ENCODE results near the gene ELOVL7. TPM values are rescaled to one million over a fixed set of nuclear protein-coding genes. Genes with fewer than 3 reads are reported as not detected.

Gene ELOVL7
- total and polyA plus RNA-seq, 4 donors, result 0.21 to 2.3 (median 0.76) TPM

GRCh38 chr5:60835554-60835953 is 8.5 kb downstream of the ELOVL7 start:
- Histone ChIP-seq H3K27ac (ENCODE audit: low read depth in 1 of 2, low read length in 2 of 2) (no peak overlapping the region), H3K4me3 (ENCODE audit: low read depth in 1 of 3, low read length in 3 of 3) (no peak overlapping the region), H3K36me3 (ENCODE audit: control insufficient read depth in 4 of 4, insufficient read depth in 3 of 4, low read depth in 1 of 4, low read length in 3 of 4) (no peaks in the 10 kb centered on the region), H3K9me3 (ENCODE audit: control insufficient read depth in 4 of 4, low read length in 3 of 4) (no peaks in the 10 kb centered on the region), H3K4me1 (ENCODE audit: control insufficient read depth in 4 of 4, insufficient read depth in 4 of 4, low read length in 3 of 4) (no peaks in the 10 kb centered on the region), H3K9ac (ENCODE audit: low read depth in 1 of 2, low read length in 2 of 2) (no peak overlapping the region), H3K27me3 (ENCODE audit: control insufficient read depth in 4 of 4, insufficient read depth in 4 of 4, low read length in 3 of 4) (peaks cover 0 to 5% (median 0%) of the 10 kb centered on the region in 4 donors)
- no peak for TF ChIP-seq HNF4A (conservative IDR thresholded peaks at IDR 0.05)
- TF ChIP-seq, protein P1, sequence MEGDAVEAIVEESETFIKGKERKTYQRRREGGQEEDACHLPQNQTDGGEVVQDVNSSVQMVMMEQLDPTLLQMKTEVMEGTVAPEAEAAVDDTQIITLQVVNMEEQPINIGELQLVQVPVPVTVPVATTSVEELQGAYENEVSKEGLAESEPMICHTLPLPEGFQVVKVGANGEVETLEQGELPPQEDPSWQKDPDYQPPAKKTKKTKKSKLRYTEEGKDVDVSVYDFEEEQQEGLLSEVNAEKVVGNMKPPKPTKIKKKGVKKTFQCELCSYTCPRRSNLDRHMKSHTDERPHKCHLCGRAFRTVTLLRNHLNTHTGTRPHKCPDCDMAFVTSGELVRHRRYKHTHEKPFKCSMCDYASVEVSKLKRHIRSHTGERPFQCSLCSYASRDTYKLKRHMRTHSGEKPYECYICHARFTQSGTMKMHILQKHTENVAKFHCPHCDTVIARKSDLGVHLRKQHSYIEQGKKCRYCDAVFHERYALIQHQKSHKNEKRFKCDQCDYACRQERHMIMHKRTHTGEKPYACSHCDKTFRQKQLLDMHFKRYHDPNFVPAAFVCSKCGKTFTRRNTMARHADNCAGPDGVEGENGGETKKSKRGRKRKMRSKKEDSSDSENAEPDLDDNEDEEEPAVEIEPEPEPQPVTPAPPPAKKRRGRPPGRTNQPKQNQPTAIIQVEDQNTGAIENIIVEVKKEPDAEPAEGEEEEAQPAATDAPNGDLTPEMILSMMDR (IDR thresholded peaks at IDR 0.05; ENCODE audit: low read depth, low read length, missing input control), result no peak
- no peak for TF ChIP-seq RAD21 (IDR thresholded peaks at IDR 0.05)
- TF ChIP-seq SP1 (IDR thresholded peaks at IDR 0.05), result no peak
- TF ChIP-seq FOXA1 (IDR thresholded peaks at IDR 0.05), result no peak
- TF ChIP-seq GABPA (IDR thresholded peaks at IDR 0.05 in 1 of 2, conservative IDR thresholded peaks at IDR 0.05 in 1 of 2), result no peak
- no peak for TF ChIP-seq FOXA2 (IDR thresholded peaks at IDR 0.05)
- TF ChIP-seq NR2F2 (IDR thresholded peaks at IDR 0.05), result no peak
- TF ChIP-seq HNF4G (IDR thresholded peaks at IDR 0.05), result no peak
- TF ChIP-seq, protein P2, sequence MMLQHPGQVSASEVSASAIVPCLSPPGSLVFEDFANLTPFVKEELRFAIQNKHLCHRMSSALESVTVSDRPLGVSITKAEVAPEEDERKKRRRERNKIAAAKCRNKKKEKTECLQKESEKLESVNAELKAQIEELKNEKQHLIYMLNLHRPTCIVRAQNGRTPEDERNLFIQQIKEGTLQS (IDR thresholded peaks at IDR 0.05), result no peak
- TF ChIP-seq EGR1 (IDR thresholded peaks at IDR 0.05; ENCODE audit: low read depth in 2 of 2), result no peak
- no peak for TF ChIP-seq JUND (IDR thresholded peaks at IDR 0.05)
- TF ChIP-seq TAF1 (conservative IDR thresholded peaks at IDR 0.05), result no peak
- no peak for TF ChIP-seq REST (IDR thresholded peaks at IDR 0.05)
- TF ChIP-seq, protein P3, sequence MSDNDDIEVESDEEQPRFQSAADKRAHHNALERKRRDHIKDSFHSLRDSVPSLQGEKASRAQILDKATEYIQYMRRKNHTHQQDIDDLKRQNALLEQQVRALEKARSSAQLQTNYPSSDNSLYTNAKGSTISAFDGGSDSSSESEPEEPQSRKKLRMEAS (IDR thresholded peaks at IDR 0.05), result no peak
- no peak for TF ChIP-seq RXRA (IDR thresholded peaks at IDR 0.05)
- TF ChIP-seq YY1 (IDR thresholded peaks at IDR 0.05), result no peak
- TF ChIP-seq, protein P4, sequence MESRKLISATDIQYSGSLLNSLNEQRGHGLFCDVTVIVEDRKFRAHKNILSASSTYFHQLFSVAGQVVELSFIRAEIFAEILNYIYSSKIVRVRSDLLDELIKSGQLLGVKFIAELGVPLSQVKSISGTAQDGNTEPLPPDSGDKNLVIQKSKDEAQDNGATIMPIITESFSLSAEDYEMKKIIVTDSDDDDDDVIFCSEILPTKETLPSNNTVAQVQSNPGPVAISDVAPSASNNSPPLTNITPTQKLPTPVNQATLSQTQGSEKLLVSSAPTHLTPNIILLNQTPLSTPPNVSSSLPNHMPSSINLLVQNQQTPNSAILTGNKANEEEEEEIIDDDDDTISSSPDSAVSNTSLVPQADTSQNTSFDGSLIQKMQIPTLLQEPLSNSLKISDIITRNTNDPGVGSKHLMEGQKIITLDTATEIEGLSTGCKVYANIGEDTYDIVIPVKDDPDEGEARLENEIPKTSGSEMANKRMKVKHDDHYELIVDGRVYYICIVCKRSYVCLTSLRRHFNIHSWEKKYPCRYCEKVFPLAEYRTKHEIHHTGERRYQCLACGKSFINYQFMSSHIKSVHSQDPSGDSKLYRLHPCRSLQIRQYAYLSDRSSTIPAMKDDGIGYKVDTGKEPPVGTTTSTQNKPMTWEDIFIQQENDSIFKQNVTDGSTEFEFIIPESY (IDR thresholded peaks at IDR 0.05), result no peak
- DNase-seq (ENCODE audit: low spot score), result no peak
- 77% methylated on average over 5 of the region's 5 CpGs for WGBS
